H1 (cell line): Measurements from ENCODE around the gene CERS1. TPM values are rescaled to one million over a fixed set of nuclear protein-coding genes. Genes with fewer than 3 reads are reported as not detected.

Experiments
- BCL11A ChIP-seq, 2 experiments: IDR thresholded peaks; one replicate each; pipeline ENCODE4 v1.6.1; 2011; ENCODE audit warnings: low read depth in 2 of 2, low read length in 2 of 2, mild to moderate bottlenecking in 2 of 2
- EZH2 ChIP-seq: fragments of 200-600 bp; sonication (generic); IDR thresholded peaks from 2 replicates; pipeline ENCODE4 v1.7.1; 2012; ENCODE audit warnings: low read depth, mild to moderate bottlenecking, moderate library complexity, low read length, inconsistent platforms; ENCODE audit not compliant: severe bottlenecking
- HDAC6 ChIP-seq: IDR thresholded peaks from one replicate; pipeline ENCODE4 v1.7.1; 2012; ENCODE audit warnings: low read depth, mild to moderate bottlenecking, inconsistent platforms, low read length, moderate library complexity
- KDM4A ChIP-seq: IDR thresholded peaks from one replicate; pipeline ENCODE4 v1.7.1; 2012; ENCODE audit warnings: low read depth, mild to moderate bottlenecking, moderate library complexity, low read length, inconsistent platforms; ENCODE audit not compliant: severe bottlenecking
- RNF2 ChIP-seq: fragments of 200-900, 300-1000 bp; sonication (generic); IDR thresholded peaks from 2 replicates; pipeline ENCODE4 v1.7.1; 2016; ENCODE audit warnings: borderline replicate concordance, low read depth, mild to moderate bottlenecking, antibody characterized with exemption, low read length; ENCODE audit not compliant: poor library complexity, severe bottlenecking; ENCODE audit errors: missing control alignments
- SP4 ChIP-seq: IDR thresholded peaks from 2 replicates; pipeline ENCODE4 v1.6.1; 2012; ENCODE audit warnings: low read length, inconsistent platforms
- TEAD4 ChIP-seq: IDR thresholded peaks from 2 replicates; pipeline ENCODE4 v1.6.1; 2012; ENCODE audit warnings: low read depth, low read length, inconsistent platforms, mixed read lengths
- polyA plus RNA-seq, 7 experiments: library from polyadenylated mRNA; depleted of rRNA in 3 of 7; stranded (reverse) in 5 of 7; unstranded in 2 of 7; fragments of >200 nt in 5 of 7; fragments of 200-250 nt in 2 of 7; gene quantifications; 1 replicate in 5 of 7; 2 replicates in 1 of 7; 4 replicates in 1 of 7; pipeline versions ENCODE4 v1.2.1 to v1.2.3, GENCODE V29; 2011 to 2013; ENCODE audit warnings: missing spikeins in 2 of 7, mixed read lengths in 2 of 7
- total RNA-seq: library from RNA; stranded (reverse); fragmentation: NEBNext Ultra II Directional; extraction: Animal tissue kit (Norgen Biotek cat#: 25700); gene quantifications from 2 replicates; pipeline ENCODE4 v1.2.1, GENCODE V29; 2021
- TF ChIP-seq, protein P1 (sequence below): fragments of 300-600 bp; sonication (generic); IDR thresholded peaks from 2 replicates; pipeline ENCODE4 v1.7.1; 2012; ENCODE audit warnings: low read length, moderate library complexity, mild to moderate bottlenecking, inconsistent platforms; ENCODE audit not compliant: insufficient replicate concordance
- TF ChIP-seq, protein P2 (sequence below), 3 experiments: IDR thresholded peaks; 1 replicate in 2 of 3; 2 replicates in 1 of 3; pipeline versions ENCODE4 v1.5.1 to v1.6.1; 2011; ENCODE audit warnings: low read length in 3 of 3, mild to moderate bottlenecking in 3 of 3, inconsistent platforms in 2 of 3, low read depth in 1 of 3, moderate library complexity in 1 of 3; ENCODE audit not compliant: insufficient read depth in 1 of 3; ENCODE audit errors: control extremely low read depth in 1 of 3

Gene CERS1
- total and polyA plus RNA-seq, 2 of the 8 experiments (the other 6 are each of a cell fraction or from before 2014, with no cell fraction given), result 18.6 to 51.0 TPM

DNA sequence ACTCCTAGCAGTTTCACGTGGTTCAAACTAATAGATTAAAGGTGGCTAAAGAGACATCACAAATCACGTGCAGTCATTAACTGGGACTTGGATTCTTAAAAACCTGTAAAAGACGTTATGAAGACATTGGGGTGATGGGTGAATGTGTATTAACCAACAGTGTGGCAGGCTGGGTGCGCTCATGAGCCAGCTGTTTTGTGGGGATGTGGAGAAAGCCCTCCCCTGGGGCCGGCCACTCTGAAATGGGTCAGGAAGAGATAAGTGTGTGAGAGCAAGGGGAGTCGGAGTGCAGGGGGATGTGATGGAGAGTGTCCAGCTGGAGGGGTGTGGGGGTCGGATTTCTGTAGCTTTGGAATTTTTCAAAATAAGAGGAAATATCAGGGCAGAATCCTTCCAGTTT is 53.8 kb downstream of the CERS1 start (continued):
- TF ChIP-seq, protein P1, sequence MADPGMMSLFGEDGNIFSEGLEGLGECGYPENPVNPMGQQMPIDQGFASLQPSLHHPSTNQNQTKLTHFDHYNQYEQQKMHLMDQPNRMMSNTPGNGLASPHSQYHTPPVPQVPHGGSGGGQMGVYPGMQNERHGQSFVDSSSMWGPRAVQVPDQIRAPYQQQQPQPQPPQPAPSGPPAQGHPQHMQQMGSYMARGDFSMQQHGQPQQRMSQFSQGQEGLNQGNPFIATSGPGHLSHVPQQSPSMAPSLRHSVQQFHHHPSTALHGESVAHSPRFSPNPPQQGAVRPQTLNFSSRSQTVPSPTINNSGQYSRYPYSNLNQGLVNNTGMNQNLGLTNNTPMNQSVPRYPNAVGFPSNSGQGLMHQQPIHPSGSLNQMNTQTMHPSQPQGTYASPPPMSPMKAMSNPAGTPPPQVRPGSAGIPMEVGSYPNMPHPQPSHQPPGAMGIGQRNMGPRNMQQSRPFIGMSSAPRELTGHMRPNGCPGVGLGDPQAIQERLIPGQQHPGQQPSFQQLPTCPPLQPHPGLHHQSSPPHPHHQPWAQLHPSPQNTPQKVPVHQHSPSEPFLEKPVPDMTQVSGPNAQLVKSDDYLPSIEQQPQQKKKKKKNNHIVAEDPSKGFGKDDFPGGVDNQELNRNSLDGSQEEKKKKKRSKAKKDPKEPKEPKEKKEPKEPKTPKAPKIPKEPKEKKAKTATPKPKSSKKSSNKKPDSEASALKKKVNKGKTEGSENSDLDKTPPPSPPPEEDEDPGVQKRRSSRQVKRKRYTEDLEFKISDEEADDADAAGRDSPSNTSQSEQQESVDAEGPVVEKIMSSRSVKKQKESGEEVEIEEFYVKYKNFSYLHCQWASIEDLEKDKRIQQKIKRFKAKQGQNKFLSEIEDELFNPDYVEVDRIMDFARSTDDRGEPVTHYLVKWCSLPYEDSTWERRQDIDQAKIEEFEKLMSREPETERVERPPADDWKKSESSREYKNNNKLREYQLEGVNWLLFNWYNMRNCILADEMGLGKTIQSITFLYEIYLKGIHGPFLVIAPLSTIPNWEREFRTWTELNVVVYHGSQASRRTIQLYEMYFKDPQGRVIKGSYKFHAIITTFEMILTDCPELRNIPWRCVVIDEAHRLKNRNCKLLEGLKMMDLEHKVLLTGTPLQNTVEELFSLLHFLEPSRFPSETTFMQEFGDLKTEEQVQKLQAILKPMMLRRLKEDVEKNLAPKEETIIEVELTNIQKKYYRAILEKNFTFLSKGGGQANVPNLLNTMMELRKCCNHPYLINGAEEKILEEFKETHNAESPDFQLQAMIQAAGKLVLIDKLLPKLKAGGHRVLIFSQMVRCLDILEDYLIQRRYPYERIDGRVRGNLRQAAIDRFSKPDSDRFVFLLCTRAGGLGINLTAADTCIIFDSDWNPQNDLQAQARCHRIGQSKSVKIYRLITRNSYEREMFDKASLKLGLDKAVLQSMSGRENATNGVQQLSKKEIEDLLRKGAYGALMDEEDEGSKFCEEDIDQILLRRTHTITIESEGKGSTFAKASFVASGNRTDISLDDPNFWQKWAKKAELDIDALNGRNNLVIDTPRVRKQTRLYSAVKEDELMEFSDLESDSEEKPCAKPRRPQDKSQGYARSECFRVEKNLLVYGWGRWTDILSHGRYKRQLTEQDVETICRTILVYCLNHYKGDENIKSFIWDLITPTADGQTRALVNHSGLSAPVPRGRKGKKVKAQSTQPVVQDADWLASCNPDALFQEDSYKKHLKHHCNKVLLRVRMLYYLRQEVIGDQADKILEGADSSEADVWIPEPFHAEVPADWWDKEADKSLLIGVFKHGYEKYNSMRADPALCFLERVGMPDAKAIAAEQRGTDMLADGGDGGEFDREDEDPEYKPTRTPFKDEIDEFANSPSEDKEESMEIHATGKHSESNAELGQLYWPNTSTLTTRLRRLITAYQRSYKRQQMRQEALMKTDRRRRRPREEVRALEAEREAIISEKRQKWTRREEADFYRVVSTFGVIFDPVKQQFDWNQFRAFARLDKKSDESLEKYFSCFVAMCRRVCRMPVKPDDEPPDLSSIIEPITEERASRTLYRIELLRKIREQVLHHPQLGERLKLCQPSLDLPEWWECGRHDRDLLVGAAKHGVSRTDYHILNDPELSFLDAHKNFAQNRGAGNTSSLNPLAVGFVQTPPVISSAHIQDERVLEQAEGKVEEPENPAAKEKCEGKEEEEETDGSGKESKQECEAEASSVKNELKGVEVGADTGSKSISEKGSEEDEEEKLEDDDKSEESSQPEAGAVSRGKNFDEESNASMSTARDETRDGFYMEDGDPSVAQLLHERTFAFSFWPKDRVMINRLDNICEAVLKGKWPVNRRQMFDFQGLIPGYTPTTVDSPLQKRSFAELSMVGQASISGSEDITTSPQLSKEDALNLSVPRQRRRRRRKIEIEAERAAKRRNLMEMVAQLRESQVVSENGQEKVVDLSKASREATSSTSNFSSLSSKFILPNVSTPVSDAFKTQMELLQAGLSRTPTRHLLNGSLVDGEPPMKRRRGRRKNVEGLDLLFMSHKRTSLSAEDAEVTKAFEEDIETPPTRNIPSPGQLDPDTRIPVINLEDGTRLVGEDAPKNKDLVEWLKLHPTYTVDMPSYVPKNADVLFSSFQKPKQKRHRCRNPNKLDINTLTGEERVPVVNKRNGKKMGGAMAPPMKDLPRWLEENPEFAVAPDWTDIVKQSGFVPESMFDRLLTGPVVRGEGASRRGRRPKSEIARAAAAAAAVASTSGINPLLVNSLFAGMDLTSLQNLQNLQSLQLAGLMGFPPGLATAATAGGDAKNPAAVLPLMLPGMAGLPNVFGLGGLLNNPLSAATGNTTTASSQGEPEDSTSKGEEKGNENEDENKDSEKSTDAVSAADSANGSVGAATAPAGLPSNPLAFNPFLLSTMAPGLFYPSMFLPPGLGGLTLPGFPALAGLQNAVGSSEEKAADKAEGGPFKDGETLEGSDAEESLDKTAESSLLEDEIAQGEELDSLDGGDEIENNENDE, result no peak
- TF ChIP-seq HDAC6, result no peak
- no peak for TF ChIP-seq EZH2
- TF ChIP-seq, protein P2, sequence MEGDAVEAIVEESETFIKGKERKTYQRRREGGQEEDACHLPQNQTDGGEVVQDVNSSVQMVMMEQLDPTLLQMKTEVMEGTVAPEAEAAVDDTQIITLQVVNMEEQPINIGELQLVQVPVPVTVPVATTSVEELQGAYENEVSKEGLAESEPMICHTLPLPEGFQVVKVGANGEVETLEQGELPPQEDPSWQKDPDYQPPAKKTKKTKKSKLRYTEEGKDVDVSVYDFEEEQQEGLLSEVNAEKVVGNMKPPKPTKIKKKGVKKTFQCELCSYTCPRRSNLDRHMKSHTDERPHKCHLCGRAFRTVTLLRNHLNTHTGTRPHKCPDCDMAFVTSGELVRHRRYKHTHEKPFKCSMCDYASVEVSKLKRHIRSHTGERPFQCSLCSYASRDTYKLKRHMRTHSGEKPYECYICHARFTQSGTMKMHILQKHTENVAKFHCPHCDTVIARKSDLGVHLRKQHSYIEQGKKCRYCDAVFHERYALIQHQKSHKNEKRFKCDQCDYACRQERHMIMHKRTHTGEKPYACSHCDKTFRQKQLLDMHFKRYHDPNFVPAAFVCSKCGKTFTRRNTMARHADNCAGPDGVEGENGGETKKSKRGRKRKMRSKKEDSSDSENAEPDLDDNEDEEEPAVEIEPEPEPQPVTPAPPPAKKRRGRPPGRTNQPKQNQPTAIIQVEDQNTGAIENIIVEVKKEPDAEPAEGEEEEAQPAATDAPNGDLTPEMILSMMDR (IDR thresholded peaks at IDR 0.05; ENCODE audit: control extremely low read depth in 1 of 3, insufficient read depth in 1 of 3, low read depth in 1 of 3, low read length in 3 of 3), result no peak
- TF ChIP-seq SP4, result no peak
- no peak for TF ChIP-seq KDM4A
- no peak for TF ChIP-seq BCL11A (IDR thresholded peaks at IDR 0.05; ENCODE audit: low read depth in 2 of 2, low read length in 2 of 2)
- TF ChIP-seq TEAD4, result no peak
- TF ChIP-seq RNF2, result no peak
